Measurements from ENCODE around the gene NFIX.

The NFIX gene

DNA sequence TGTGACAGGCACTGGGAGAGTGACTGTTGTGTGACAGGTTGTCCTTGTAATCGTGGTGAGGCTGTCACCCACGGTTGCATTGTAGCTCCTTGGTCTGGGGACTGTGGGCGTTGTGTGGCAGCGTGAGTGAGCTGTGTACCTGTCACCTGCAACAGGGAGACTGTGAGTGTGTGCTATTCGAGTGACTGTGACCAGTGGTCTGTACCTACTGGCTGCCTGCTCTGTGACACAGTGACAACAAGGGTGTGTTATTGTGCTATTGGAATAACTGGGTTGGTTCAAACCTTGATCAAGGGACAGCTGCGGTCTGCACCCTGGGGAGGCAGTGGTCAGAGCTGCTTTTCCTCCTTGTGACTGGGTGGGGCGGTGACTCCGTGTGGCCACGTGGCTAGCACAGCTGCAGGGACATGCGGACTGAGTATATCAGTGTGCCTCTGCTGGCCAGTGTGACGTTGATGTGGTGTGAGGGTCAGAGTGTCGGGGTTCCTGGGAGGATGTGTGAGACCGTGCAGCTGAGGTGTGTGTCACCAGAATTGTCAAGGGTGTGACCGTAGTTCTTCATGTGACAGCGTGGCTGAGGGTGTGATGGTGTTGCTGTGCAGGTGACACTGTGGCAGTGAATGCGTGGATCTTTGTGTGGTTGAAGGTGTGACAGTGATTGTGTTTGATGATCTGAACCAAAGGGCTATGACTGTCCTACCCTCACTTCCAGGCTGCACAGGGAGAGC lies 10.1 kb upstream of the NFIX start:
- peak in 1 of 2 experiments; percentile 31 for DNase-seq (ENCODE audit: low read depth in 1 of 2, low spot score in 1 of 2)
- no peak for TF ChIP-seq JUND (IDR thresholded peaks at IDR 0.05; ENCODE audit: low read depth)
- in situ Hi-C loops (cut with HindIII; ENCODE audit: low pct_unique_long_range_greater_than_20kb, low sequenced_read_pairs), result no loop called here

DNA sequence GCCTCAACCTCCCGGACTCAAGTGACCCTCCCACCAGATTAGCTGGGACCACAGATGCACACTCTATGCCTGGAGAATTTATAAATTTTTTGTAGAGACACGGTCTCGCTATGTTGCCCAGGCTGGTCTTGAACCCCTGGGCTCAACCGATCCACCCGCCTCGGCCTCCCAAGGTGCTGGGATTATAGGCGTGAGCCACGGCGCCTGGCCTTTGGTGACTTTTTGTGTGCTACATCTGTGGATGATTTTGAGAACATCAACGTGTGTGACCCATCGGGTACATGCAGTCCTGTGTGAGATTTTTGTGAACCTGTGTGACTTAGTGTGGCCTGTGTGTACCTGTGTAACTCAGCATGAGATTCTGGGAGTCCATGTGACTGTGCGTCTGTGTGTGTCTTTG lies 8.5 kb upstream of the NFIX start:
- DNase-seq (ENCODE audit: low read depth in 1 of 2, low spot score in 1 of 2), result no peak
- no peak for TF ChIP-seq JUND (IDR thresholded peaks at IDR 0.05; ENCODE audit: low read depth)
- in situ Hi-C loops (cut with HindIII; ENCODE audit: low pct_unique_long_range_greater_than_20kb, low sequenced_read_pairs), result no loop called here

GRCh38 chr19:12987190-12987589 lies 8.1 kb upstream of the NFIX start:
- in situ Hi-C loops (cut with HindIII; ENCODE audit: low pct_unique_long_range_greater_than_20kb, low sequenced_read_pairs), result no loop called here
- TF ChIP-seq JUND (IDR thresholded peaks at IDR 0.05; ENCODE audit: low read depth), result no peak
- no peak for DNase-seq (ENCODE audit: low read depth in 1 of 2, low spot score in 1 of 2)

DNA sequence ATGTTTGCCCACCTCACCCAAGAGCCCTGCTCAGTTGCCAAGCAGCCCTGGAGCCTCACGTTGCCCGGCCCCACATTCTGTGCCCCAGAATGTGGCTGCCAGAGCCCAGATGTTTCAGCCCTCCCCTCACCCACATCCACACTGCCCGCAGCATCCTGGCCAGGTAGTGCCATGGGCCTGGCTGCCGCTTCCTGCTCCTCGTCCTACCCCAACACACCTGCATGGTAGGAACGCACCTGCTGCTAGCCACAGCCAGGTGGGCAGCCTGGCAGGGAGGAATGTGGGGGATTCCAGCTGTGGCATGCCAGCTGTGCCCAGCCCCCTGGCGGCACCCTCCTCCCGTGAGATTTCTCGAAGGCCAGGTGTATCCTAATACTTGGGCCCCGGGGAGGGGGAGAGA lies 7.5 kb upstream of the NFIX start:
- in situ Hi-C loops (cut with HindIII; ENCODE audit: low pct_unique_long_range_greater_than_20kb, low sequenced_read_pairs), result no loop called here
- TF ChIP-seq JUND (IDR thresholded peaks at IDR 0.05; ENCODE audit: low read depth), result no peak
- no peak for DNase-seq (ENCODE audit: low read depth in 1 of 2, low spot score in 1 of 2)

- TF ChIP-seq JUND (IDR thresholded peaks at IDR 0.05; ENCODE audit: low read depth), result no peak
- DNase-seq (ENCODE audit: low read depth in 1 of 2, low spot score in 1 of 2), result no peak
- in situ Hi-C loops (cut with HindIII; ENCODE audit: low pct_unique_long_range_greater_than_20kb, low sequenced_read_pairs), result no loop called here
Measured at GRCh38 chr19:12990431-12990830, 4.8 kb upstream of the NFIX start.

- TF ChIP-seq JUND (IDR thresholded peaks at IDR 0.05; ENCODE audit: low read depth), result no peak
- in situ Hi-C loops (cut with HindIII; ENCODE audit: low pct_unique_long_range_greater_than_20kb, low sequenced_read_pairs), result no loop called here
- DNase-seq (ENCODE audit: low read depth in 1 of 2, low spot score in 1 of 2), result no peak
Measured at GRCh38 chr19:12990853-12991252, 4.4 kb upstream of the NFIX start.

GRCh38 chr19:12991296-12991695 lies 4.0 kb upstream of the NFIX start:
- in situ Hi-C loops (cut with HindIII; ENCODE audit: low pct_unique_long_range_greater_than_20kb, low sequenced_read_pairs), result no loop called here
- DNase-seq (ENCODE audit: low read depth in 1 of 2, low spot score in 1 of 2), result peak in 1 of 2 experiments; percentile 19
- TF ChIP-seq JUND (IDR thresholded peaks at IDR 0.05; ENCODE audit: low read depth), result no peak

DNA sequence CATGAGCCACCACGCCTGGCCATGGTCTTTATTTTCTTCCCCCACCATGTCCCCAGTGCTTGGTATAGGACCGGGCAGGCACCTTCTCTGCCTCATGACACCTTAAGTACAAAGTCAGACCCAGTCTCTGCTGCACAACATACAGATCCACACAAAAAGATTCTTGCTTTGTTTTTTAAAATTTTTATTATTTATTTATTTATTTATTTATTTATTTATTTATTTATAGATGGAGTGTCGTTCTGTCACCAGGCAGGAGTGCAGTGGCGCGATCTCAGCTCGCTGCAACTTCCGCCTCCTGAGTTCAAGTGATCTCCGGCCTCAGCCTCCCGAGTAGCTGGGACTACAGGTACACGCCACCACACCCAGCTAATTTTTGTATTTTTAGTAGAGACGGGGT lies 2.5 kb upstream of the NFIX start:
- in situ Hi-C loops (cut with HindIII; ENCODE audit: low pct_unique_long_range_greater_than_20kb, low sequenced_read_pairs), result no loop called here
- no peak for TF ChIP-seq JUND (IDR thresholded peaks at IDR 0.05; ENCODE audit: low read depth)
- DNase-seq (ENCODE audit: low read depth in 1 of 2, low spot score in 1 of 2), result no peak

- TF ChIP-seq JUND (IDR thresholded peaks at IDR 0.05; ENCODE audit: low read depth), result no peak
- in situ Hi-C loops (cut with HindIII; ENCODE audit: low pct_unique_long_range_greater_than_20kb, low sequenced_read_pairs), result no loop called here
- DNase-seq (ENCODE audit: low read depth in 1 of 2, low spot score in 1 of 2), result no peak
Measured at GRCh38 chr19:12993562-12993961, 1.7 kb upstream of the NFIX start.

DNA sequence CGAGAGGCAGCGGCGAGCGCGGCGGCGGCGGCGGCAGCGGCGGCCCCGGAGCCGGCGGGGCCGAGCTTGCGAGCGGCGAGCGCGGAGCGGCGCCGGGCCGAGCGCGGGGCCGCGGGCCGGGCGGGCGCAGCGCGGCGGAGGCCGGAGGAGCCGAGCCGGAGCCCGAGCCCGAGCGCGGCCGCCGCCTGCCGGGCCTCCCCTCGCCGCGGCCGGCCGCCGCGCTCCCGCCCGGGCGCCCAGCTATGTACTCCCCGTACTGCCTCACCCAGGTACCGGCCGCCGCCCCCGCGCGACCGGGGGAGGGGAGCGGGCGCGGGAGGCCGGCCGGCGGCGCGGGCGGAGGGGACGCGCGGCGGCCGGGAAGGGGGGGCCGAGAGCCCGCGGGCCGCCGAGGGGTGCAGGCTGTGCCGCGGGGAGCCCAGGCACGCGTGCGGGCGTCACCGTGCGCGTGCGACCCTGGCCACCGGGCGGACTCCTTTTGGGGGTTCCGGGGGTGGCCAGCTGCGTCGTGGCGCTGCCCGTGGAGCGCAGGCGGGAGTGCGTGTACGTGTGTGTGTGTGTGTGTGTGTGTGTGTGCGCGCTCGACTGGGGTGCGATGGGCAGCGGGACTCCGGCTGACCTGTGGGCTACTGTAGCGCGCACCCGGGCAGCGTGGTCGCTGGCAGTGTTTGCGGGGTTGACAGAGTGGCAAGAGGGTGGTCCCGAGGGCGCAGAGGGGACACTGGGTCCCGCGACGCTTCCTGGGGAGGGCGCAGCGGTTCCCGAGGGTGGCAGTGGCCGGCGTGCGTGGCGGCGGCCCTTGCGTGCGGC lies 526 bp downstream of the NFIX start:
- DNase-seq (ENCODE audit: low read depth in 1 of 2, low spot score in 1 of 2), result peak in 1 of 2 experiments; percentile 21
- no peak for TF ChIP-seq JUND (IDR thresholded peaks at IDR 0.05; ENCODE audit: low read depth)
- in situ Hi-C loops (cut with HindIII; ENCODE audit: low pct_unique_long_range_greater_than_20kb, low sequenced_read_pairs), result no loop called here

- DNase-seq (ENCODE audit: low read depth in 1 of 2, low spot score in 1 of 2), result peak; percentile 39 to 53
- in situ Hi-C loops (cut with HindIII; ENCODE audit: low pct_unique_long_range_greater_than_20kb, low sequenced_read_pairs), result no loop called here
- TF ChIP-seq JUND (IDR thresholded peaks at IDR 0.05; ENCODE audit: low read depth), result no peak
Measured at GRCh38 chr19:12996406-12997094, 1.3 kb downstream of the NFIX start.

- no peak for DNase-seq (ENCODE audit: low read depth in 1 of 2, low spot score in 1 of 2)
- in situ Hi-C loops (cut with HindIII; ENCODE audit: low pct_unique_long_range_greater_than_20kb, low sequenced_read_pairs), result no loop called here
- no peak for TF ChIP-seq JUND (IDR thresholded peaks at IDR 0.05; ENCODE audit: low read depth)
Measured at GRCh38 chr19:12997179-12997966, 2.1 kb downstream of the NFIX start.
